ENCODE results near the gene DPM3.

DNA sequence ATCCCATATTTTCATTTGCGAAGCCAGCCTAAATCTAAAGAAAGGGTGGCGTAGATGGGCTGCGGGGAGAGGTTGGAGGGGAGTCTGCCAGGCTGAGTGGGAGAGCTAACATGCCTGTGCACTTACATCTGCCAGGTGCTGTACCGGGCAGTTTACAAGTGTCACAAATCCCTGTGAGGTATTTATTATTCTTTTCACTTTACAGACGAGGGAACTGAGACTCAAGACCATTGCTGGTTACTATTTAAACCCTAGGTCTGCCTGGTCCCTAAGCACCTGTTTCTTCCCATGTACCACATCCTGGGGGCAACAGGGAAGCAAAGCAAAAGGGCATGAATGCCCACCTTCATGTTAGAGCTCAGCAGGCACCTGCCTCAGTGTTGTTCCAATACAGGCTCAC is 32.0 kb downstream of the DPM3 start:
- TF ChIP-seq POLR2AphosphoS5 (IDR thresholded peaks at IDR 0.05) (no peak), POLR2A (IDR thresholded peaks at IDR 0.05) (no peak)
- TF ChIP-seq, protein P1, sequence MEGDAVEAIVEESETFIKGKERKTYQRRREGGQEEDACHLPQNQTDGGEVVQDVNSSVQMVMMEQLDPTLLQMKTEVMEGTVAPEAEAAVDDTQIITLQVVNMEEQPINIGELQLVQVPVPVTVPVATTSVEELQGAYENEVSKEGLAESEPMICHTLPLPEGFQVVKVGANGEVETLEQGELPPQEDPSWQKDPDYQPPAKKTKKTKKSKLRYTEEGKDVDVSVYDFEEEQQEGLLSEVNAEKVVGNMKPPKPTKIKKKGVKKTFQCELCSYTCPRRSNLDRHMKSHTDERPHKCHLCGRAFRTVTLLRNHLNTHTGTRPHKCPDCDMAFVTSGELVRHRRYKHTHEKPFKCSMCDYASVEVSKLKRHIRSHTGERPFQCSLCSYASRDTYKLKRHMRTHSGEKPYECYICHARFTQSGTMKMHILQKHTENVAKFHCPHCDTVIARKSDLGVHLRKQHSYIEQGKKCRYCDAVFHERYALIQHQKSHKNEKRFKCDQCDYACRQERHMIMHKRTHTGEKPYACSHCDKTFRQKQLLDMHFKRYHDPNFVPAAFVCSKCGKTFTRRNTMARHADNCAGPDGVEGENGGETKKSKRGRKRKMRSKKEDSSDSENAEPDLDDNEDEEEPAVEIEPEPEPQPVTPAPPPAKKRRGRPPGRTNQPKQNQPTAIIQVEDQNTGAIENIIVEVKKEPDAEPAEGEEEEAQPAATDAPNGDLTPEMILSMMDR (IDR thresholded peaks at IDR 0.05): no peak
